RWPE2 (cell line): Measurements from ENCODE around the gene STAC3.

ENCODE experiments used
- ATAC-seq: fragments of 200-7000 bp; cut with Tn5 transposase; 3 replicates; pipeline ENCODE4 v1.9.1; 2021; ENCODE audit warnings: low read depth
- DNase-seq: peaks from one replicate; pipeline ENCODE4 v3.0.0-alpha.2; 2020; ENCODE audit warnings: low spot score
- H3K27ac ChIP-seq: fragments of 450-650 bp; 2 replicates; pipeline ENCODE4 v1.5.1; 2017; ENCODE audit warnings: mild to moderate bottlenecking; ENCODE audit not compliant: poor library complexity, severe bottlenecking
- H3K27me3 ChIP-seq: fragments of 250-450 bp; sonication (Bioruptor Pico); 2 replicates; pipeline ENCODE4 v1.5.1; 2021; ENCODE audit warnings: mild to moderate bottlenecking, moderate library complexity; ENCODE audit not compliant: insufficient read depth, poor library complexity, severe bottlenecking
- H3K36me3 ChIP-seq: fragments of 250-450 bp; sonication (Bioruptor Pico); 2 replicates; pipeline ENCODE4 v1.5.1; 2020; ENCODE audit warnings: low read depth, mild to moderate bottlenecking, moderate library complexity
- H3K4me1 ChIP-seq: fragments of 250-450 bp; sonication (Bioruptor Pico); 2 replicates; pipeline ENCODE4 v1.5.1; 2021; ENCODE audit warnings: mild to moderate bottlenecking, moderate library complexity; ENCODE audit not compliant: insufficient read depth, poor library complexity, severe bottlenecking
- H3K4me3 ChIP-seq: fragments of 250-450 bp; sonication (Bioruptor Pico); 2 replicates; pipeline ENCODE4 v1.5.1; 2021; ENCODE audit warnings: mild to moderate bottlenecking, moderate library complexity; ENCODE audit not compliant: severe bottlenecking
- H3K9me3 ChIP-seq: fragments of 250-450 bp; sonication (Bioruptor Pico); 2 replicates; pipeline ENCODE4 v1.5.1; 2021; ENCODE audit warnings: mild to moderate bottlenecking, moderate library complexity; ENCODE audit not compliant: severe bottlenecking
- CTCF ChIP-seq: fragments of 450-650 bp; IDR thresholded peaks from one replicate; pipeline ENCODE4 v1.5.1; 2017; ENCODE audit warnings: mild to moderate bottlenecking, moderate library complexity; ENCODE audit not compliant: poor library complexity, severe bottlenecking

STAC3 gene

GRCh38 chr12:57207731-57208630 lies 43.0 kb downstream of the STAC3 start:
- Histone ChIP-seq H3K27me3 (no peaks in the 10 kb centered on the region), H3K36me3 (0 out of 2 replicates have a peak, but pooled peaks cover under 1% of the 10 kb centered on the region), H3K27ac (no peak overlapping the region), H3K4me1 (no peaks in the 10 kb centered on the region), H3K9me3 (no peaks in the 10 kb centered on the region), H3K4me3 (no peak overlapping the region)
- no peak for DNase-seq
- TF ChIP-seq CTCF, result no peak
- ATAC-seq, result no peak

- ATAC-seq, result no peak
- Histone ChIP-seq H3K4me1 (no peaks in the 10 kb centered on the region), H3K27me3 (no peaks in the 10 kb centered on the region), H3K27ac (no peak overlapping the region), H3K9me3 (no peaks in the 10 kb centered on the region), H3K4me3 (no peak overlapping the region), H3K36me3 (0 out of 2 replicates have a peak, but pooled peaks cover 4% of the 10 kb centered on the region)
- no peak for DNase-seq
- TF ChIP-seq CTCF, result no peak
These were observed 45.1 kb downstream of the STAC3 start for GRCh38 chr12:57205931-57206330.

- H3K36me3 ChIP-seq, result 0 out of 2 replicates have a peak, but pooled peaks cover 4% of the 10 kb centered on the region
These were observed 45.8 kb downstream of the STAC3 start for GRCh38 chr12:57205186-57205585.

GRCh38 chr12:57204454-57204853 lies 46.5 kb downstream of the STAC3 start:
- 0 out of 2 replicates have a peak, but pooled peaks cover 4% of the 10 kb centered on the region for H3K36me3 ChIP-seq
- H3K27me3 ChIP-seq, result no peaks in the 10 kb centered on the region
- H3K9me3 ChIP-seq, result no peaks in the 10 kb centered on the region
- no peak for TF ChIP-seq CTCF
- no peak overlapping the region for H3K27ac ChIP-seq
- no peak for ATAC-seq
- H3K4me3 ChIP-seq, result no peak overlapping the region
- no peaks in the 10 kb centered on the region for H3K4me1 ChIP-seq
- no peak for DNase-seq

More at GRCh38 chr12:57205186-57205585, 45.8 kb downstream of the STAC3 start:
- H3K4me3 ChIP-seq, result no peak overlapping the region
- H3K27me3 ChIP-seq, result no peaks in the 10 kb centered on the region
- ATAC-seq, result no peak
- no peak overlapping the region for H3K27ac ChIP-seq
- DNase-seq, result no peak
- TF ChIP-seq CTCF, result no peak
- no peaks in the 10 kb centered on the region for H3K9me3 ChIP-seq
- no peaks in the 10 kb centered on the region for H3K4me1 ChIP-seq

GRCh38 chr12:57203791-57204190 lies 47.2 kb downstream of the STAC3 start:
- no peaks in the 10 kb centered on the region for H3K9me3 ChIP-seq
- no peak overlapping the region for H3K27ac ChIP-seq
- ATAC-seq, result no peak
- DNase-seq, result no peak
- H3K4me3 ChIP-seq, result no peak overlapping the region
- no peaks in the 10 kb centered on the region for H3K4me1 ChIP-seq
- no peaks in the 10 kb centered on the region for H3K27me3 ChIP-seq
- TF ChIP-seq CTCF, result no peak
- 0 out of 2 replicates have a peak, but pooled peaks cover 4% of the 10 kb centered on the region for H3K36me3 ChIP-seq
